Stimulated activated CD4-positive, alpha-beta T cell treated with anti-CD3 and anti-CD28 coated beads, Interleukin-15, amount 100 ng/mL, for 1 hour (primary cell): Measurements from ENCODE around the gene RAB3GAP1.
"Not testable (repeated sequence)": the region's sequence is repeated elsewhere in the genome, so short reads cannot be mapped to it uniquely, and the experiment has no call there.

Experiments
- DNase-seq, 2 donors: peaks; one replicate each; pipeline ENCODE4 v3.0.0-alpha.2; 2020; ENCODE audit warnings: low read depth in 1 of 2, low spot score in 1 of 2

Gene RAB3GAP1

GRCh38 chr2:135099802-135100483 lies 47.9 kb downstream of the RAB3GAP1 start:
- no peak for DNase-seq

GRCh38 chr2:135103843-135104242 lies 51.8 kb downstream of the RAB3GAP1 start:
- no peak for DNase-seq

GRCh38 chr2:135105513-135106316 lies 53.6 kb downstream of the RAB3GAP1 start:
- DNase-seq: not testable (repeated sequence)

- DNase-seq: no peak
Measured at GRCh38 chr2:135113322-135113721, 61.2 kb downstream of the RAB3GAP1 start.

- DNase-seq: no peak
Measured at GRCh38 chr2:135119582-135119981, 67.5 kb downstream of the RAB3GAP1 start.

GRCh38 chr2:135121016-135121657 lies 69.0 kb downstream of the RAB3GAP1 start:
- no peak for DNase-seq

- not testable (repeated sequence) for DNase-seq
Measured at GRCh38 chr2:135121658-135122039, 69.6 kb downstream of the RAB3GAP1 start.

- no peak for DNase-seq
Measured at GRCh38 chr2:135124924-135125886, 73.1 kb downstream of the RAB3GAP1 start.

- DNase-seq: no peak
Measured at GRCh38 chr2:135125940-135126339, 73.8 kb downstream of the RAB3GAP1 start.

GRCh38 chr2:135130751-135131150 lies 78.7 kb downstream of the RAB3GAP1 start:
- DNase-seq: no peak

GRCh38 chr2:135132314-135132713 lies 80.2 kb downstream of the RAB3GAP1 start:
- DNase-seq: no peak

- DNase-seq: no peak
Measured at GRCh38 chr2:135140606-135141005, 88.5 kb downstream of the RAB3GAP1 start.

GRCh38 chr2:135142323-135142722 lies 90.2 kb downstream of the RAB3GAP1 start:
- DNase-seq: no peak

- DNase-seq: no peak
Measured at GRCh38 chr2:135144343-135144742, 92.3 kb downstream of the RAB3GAP1 start.

- DNase-seq: no peak
Measured at GRCh38 chr2:135149251-135149650, 97.2 kb downstream of the RAB3GAP1 start.

- no peak for DNase-seq
Measured at GRCh38 chr2:135150725-135151124, 98.6 kb downstream of the RAB3GAP1 start.

GRCh38 chr2:135151615-135152014 lies 99.5 kb downstream of the RAB3GAP1 start:
- no peak for DNase-seq

- DNase-seq: no peak
Measured at GRCh38 chr2:135152361-135152760, 100.3 kb downstream of the RAB3GAP1 start.

GRCh38 chr2:135154962-135155361 lies 102.9 kb downstream of the RAB3GAP1 start:
- DNase-seq: no peak

- DNase-seq: no peak
Measured at GRCh38 chr2:135157856-135158255, 105.8 kb downstream of the RAB3GAP1 start.

- no peak for DNase-seq
Measured at GRCh38 chr2:135159191-135159590, 107.1 kb downstream of the RAB3GAP1 start.
